ENCODE results near the gene BDH1.

The BDH1 gene

DNA sequence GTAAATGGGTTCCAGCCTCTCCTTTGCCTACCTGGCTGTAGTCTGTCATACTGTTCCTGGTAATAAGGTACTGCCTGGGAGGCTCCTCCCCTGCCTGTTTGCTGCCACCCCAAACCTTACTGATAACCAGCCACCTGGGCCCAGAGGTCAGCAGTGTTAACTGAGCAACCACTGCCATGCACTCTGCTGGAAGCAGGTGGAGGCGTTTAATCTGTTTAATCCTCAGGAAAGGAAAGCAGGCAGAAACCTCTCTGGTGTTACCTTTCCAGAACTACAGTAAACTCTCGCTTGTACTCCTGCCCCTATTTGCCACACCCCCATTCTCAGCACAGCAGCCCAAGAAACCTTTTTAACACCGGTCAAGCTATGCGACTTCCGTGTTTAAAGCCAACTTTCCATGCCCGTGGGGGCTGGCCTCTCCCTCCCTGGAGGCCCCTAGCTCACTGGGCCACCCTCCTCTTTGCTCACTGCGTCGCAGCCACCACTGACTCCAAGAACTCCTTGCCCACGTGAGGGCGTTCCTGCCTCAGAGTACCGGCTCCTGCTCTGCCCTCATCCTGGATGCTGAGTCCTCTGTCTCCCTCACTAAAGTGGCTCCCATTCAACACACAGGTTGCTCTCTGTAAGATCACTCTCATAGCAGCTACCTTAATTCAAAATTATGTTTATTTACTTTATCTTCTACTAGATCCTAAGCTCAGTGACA is 8.3 kb downstream of the BDH1 start:
- no peak for DNase-seq

DNA sequence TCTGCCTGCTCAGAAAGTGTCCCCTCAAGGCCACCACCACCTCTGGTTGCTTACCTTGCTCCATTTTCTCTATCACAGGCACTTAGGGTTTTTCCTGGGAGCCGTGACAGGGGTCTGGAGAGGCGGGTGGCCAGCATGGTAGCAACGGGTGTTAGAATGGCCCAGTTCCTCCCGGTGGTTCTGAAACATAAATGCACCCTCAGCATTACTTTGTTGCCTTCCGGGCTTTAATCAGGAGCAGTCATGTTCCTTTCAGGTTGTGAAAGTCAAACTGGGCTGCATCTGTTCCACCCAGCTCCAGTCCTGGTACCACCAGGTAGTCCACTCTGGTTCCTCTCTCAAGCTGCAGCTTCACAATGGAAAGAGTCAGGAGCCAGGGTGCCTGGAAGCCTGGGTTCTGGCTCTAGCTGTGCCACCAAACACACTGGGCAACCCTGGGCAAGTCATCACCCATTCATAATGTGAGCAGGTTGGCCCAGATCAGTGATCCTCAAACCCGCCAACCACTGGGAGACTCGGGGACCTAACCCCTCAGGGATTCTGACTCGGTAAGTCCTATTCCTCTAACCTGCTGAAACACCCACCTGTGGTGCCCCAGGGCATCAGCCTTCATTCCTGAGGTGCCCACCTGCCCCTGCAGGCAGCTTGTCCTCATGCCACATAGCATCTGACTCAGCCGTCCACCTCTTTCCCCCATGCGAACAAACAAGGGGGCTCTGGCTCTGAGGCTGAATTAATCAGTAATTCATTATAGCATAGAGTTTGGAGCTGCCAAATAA is 9.3 kb downstream of the BDH1 start:
- DNase-seq, result no peak

- DNase-seq, result no peak
These were observed 10.2 kb downstream of the BDH1 start for GRCh38 chr3:197545571-197545970.

- DNase-seq, result no peak
These were observed 10.7 kb downstream of the BDH1 start for GRCh38 chr3:197545101-197545500.

- no peak for DNase-seq
These were observed 12.9 kb downstream of the BDH1 start for GRCh38 chr3:197542741-197543454.

DNA sequence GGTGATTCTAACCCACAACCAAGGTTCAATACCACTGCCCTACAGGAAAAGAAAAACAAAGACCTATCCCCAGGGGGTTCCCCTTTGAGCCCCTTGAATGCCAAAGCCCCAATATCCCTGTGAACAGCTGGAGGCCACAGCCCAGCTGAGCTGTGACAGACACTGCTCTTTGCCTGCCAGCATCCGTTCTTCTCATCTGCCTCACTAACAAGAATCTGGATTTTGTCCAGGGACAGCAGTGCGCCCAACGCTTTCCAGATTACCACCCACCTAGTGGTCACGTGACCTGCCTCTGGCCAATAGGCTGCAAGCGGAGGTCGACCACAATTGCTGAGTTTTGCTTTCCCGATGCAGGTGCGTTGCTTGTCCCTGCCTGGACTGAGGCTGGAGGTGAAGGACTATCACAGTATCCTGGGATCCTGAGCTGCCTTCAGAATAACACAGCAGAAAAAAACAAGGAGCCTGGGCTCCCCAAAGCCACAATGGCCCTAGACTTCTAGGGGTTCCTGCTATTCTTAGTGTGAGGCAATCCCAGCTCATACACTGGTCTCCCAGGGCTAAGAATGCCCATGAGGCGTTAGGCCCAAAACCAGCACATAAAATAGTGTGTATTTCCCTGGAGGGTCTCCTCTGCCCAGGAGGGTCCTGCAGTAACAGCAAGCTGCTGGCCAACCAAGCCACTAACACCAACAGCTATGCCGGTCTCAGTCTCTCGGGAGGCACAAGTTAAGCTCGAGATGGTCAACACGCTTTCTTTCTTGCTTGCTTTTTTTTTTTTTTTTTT is 13.8 kb downstream of the BDH1 start:
- no peak for DNase-seq

GRCh38 chr3:197540961-197541377 is 14.8 kb downstream of the BDH1 start:
- DNase-seq, result no peak

- DNase-seq, result no peak
These were observed 16.1 kb downstream of the BDH1 start for GRCh38 chr3:197539651-197540051.

DNA sequence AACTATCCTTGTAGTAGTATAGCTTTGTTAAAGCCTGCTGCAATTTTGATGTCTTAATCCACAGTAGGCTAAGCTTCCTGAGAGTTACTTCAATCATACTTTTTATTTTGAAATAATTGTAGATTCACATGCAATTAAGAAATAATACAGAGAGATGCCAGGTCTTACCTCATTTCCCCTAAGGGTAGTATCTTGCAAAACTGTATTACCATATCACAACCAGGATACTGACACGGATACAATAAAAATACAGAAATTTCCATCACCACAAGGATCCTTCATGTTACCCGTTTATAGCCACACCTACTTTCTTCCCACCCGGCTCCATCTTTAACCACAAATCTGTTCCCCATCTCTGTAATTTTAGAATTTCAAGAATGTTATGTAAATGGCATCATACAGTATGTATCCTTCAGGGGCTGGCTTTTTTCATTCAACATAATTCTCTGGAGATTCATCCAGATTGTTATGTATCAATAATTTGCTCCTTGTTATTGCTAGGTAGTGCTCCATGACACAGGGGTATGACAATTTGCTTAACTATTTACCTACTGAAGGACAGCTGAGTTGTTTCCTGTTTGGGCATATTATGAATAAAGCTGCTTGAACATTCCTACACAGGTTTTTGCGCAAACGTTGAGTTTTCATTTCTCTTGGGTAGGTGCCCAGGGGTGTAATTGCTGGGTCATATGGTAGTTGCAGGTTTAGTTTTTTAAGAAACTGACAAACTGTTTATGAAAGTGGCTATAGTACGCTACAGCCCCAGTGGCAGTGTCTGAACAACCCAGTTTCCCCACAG is 21.6 kb downstream of the BDH1 start:
- DNase-seq, result peak; percentile 55

GRCh38 chr3:197533396-197533795 is 22.4 kb downstream of the BDH1 start:
- no peak for DNase-seq

DNA sequence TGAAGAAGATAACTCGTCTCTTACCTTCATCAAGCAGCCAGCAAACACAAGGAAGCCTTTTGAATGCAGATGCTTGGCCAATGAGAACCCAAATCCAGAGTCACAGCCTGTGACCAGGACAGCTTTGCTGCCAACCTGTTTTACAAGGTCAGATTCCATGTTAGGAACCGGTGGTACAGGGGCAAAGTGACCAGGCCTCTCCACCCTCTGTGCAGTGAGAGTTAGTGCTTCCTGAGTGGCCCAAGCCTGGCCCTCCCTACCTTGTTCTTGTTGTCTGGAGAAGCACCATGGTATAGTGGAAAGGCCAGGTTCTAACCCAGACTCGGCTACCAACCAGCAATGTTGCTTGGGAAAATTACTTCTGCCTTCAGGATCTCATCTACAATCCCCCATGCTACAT is 23.4 kb downstream of the BDH1 start:
- no peak for DNase-seq

DNA sequence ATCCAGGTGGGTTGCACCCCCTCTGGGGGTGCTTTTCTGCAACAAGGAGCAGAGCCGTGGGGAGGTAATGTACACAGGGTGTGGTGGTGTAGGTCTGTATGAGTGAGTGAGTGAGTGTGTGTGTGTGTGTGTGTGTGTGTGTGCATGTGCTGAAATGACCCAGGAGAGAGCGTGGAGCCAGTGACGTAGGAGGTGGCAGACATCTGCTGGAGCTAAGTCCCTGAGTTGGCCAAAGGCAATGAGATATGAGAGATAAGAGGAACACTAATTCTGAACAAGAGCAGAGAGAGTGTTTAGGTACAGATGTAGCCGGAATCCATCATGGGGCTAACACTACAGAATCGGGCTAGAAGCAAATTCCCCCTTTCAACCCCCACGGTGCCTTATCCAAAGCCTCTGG is 27.6 kb downstream of the BDH1 start:
- no peak for DNase-seq

DNA sequence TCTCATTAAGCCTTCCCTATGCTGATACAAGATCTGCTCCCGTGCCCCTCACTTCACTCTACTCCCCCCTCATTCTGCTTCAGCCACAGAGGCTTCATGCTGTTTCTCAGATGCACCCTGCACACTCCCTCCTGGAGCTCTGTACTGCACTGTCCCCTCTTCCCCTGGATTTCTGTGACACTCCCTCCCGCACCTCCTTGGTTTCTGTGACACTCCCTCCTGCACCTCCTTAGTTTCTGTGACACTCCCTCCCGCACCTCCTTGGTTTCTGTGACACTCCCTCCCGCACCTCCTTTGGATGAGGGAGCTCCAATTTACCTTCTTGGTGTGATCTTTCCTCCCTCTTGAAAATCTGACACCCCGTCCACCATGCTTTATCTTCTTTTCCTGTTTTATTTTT is 28.2 kb downstream of the BDH1 start:
- DNase-seq, result no peak

- DNase-seq, result peak; percentile 37
These were observed 30.1 kb downstream of the BDH1 start for GRCh38 chr3:197525706-197526105.

GRCh38 chr3:197524128-197524527 is 31.6 kb downstream of the BDH1 start:
- no peak for DNase-seq

- DNase-seq, result no peak
These were observed 32.2 kb downstream of the BDH1 start for GRCh38 chr3:197523526-197523925.

GRCh38 chr3:197522881-197523441 is 32.8 kb downstream of the BDH1 start:
- no peak for DNase-seq

- DNase-seq, result no peak
These were observed 33.5 kb downstream of the BDH1 start for GRCh38 chr3:197522183-197522715.

DNA sequence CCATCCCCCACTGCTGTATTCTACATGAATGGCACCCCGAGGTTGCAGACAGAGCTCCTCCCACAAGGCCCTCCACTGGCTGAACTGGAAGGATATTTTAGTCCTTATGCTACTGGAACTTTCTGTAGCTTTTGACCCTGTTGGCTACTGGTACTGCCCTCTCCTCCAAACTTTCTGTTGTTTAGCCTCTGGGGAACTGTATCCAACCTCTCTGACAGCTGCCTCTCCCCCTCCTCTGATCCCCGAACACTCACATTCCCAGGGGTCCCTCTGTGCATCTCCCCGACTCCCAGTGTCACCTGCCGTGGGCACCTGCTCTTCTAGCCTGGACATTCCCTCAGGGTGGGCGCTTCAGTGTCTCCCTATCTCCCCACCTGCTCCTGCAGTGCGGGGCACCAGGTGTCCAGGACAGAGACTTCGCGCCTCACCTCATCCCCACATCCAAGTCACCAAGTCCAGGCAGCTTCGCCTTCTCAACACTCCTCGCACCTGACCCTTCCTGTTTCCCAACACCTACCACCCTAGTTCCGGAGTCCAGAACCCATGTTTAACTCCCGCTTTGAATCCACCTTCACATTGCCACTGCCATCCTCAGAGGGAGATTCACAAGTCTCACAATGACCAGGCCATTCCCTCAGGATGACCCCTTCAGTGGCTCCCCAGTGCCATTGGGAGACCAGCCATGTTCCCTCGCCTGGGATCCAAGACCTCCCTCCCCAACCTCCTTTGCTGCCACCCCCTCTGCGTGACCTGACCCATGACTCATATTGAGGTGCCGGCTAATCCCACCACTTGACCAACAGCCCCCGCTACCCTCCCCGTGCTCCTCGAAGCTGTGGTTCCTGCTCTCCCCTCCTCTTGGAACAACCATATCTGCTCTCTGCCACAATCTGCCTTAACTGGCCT is 34.2 kb downstream of the BDH1 start:
- DNase-seq, result no peak

All from NCI-H226 (cell line).